ENCODE results near the gene ZFAND6.

DNA sequence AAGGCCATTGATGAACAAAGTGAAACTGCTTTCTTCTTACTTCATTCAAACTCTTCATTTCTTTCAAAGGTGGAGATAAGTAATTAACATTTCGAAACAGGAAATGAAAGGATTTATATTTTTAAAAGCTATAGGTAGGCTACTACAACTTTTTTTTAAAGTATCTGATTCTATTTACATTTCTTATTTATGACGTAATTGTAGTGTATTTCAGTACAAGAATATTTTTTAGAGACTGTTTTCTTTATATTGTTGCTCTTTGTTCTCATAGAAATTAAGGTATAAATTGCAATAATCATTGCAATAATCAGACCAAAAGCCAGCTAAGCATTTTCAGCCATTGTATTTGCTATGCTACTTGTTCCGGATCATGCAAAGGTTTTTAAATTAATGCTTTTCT, 13.7 kb downstream of the ZFAND6 start:
- TF ChIP-seq, protein P1, sequence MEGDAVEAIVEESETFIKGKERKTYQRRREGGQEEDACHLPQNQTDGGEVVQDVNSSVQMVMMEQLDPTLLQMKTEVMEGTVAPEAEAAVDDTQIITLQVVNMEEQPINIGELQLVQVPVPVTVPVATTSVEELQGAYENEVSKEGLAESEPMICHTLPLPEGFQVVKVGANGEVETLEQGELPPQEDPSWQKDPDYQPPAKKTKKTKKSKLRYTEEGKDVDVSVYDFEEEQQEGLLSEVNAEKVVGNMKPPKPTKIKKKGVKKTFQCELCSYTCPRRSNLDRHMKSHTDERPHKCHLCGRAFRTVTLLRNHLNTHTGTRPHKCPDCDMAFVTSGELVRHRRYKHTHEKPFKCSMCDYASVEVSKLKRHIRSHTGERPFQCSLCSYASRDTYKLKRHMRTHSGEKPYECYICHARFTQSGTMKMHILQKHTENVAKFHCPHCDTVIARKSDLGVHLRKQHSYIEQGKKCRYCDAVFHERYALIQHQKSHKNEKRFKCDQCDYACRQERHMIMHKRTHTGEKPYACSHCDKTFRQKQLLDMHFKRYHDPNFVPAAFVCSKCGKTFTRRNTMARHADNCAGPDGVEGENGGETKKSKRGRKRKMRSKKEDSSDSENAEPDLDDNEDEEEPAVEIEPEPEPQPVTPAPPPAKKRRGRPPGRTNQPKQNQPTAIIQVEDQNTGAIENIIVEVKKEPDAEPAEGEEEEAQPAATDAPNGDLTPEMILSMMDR (IDR thresholded peaks at IDR 0.05; ENCODE audit: low read depth, low read length, missing input control): no peak
- TF ChIP-seq YY1 (IDR thresholded peaks at IDR 0.05) (no peak), TAF1 (conservative IDR thresholded peaks at IDR 0.05) (no peak), RAD21 (IDR thresholded peaks at IDR 0.05) (no peak), SP1 (IDR thresholded peaks at IDR 0.05) (no peak), MAX (IDR thresholded peaks at IDR 0.05) (no peak), JUND (IDR thresholded peaks at IDR 0.05) (no peak), REST (IDR thresholded peaks at IDR 0.05) (no peak), HNF4G (IDR thresholded peaks at IDR 0.05) (no peak), GABPA (IDR thresholded peaks at IDR 0.05 in 1 of 2, conservative IDR thresholded peaks at IDR 0.05 in 1 of 2) (no peak), EGR1 (IDR thresholded peaks at IDR 0.05; ENCODE audit: low read depth in 2 of 2) (no peak), FOXA1 (IDR thresholded peaks at IDR 0.05) (no peak)
- TF ChIP-seq, protein P2, sequence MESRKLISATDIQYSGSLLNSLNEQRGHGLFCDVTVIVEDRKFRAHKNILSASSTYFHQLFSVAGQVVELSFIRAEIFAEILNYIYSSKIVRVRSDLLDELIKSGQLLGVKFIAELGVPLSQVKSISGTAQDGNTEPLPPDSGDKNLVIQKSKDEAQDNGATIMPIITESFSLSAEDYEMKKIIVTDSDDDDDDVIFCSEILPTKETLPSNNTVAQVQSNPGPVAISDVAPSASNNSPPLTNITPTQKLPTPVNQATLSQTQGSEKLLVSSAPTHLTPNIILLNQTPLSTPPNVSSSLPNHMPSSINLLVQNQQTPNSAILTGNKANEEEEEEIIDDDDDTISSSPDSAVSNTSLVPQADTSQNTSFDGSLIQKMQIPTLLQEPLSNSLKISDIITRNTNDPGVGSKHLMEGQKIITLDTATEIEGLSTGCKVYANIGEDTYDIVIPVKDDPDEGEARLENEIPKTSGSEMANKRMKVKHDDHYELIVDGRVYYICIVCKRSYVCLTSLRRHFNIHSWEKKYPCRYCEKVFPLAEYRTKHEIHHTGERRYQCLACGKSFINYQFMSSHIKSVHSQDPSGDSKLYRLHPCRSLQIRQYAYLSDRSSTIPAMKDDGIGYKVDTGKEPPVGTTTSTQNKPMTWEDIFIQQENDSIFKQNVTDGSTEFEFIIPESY (IDR thresholded peaks at IDR 0.05): no peak
- TF ChIP-seq, protein P3, sequence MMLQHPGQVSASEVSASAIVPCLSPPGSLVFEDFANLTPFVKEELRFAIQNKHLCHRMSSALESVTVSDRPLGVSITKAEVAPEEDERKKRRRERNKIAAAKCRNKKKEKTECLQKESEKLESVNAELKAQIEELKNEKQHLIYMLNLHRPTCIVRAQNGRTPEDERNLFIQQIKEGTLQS (IDR thresholded peaks at IDR 0.05): no peak

All from liver (tissue), 3 donors.